Raji (cell line): ENCODE results near the gene HOXD13.

Experiments
- POLR2A ChIP-seq: IDR thresholded peaks from 2 replicates; pipeline ENCODE4 v1.6.1; 2011; ENCODE audit warnings: low read depth, low read length, control low read depth; ENCODE audit not compliant: insufficient read depth

Gene HOXD13

GRCh38 chr2:176117823-176118371 lies 25.4 kb downstream of the HOXD13 start:
- TF ChIP-seq POLR2A, result no peak

GRCh38 chr2:176118601-176119339 lies 26.2 kb downstream of the HOXD13 start:
- TF ChIP-seq POLR2A, result no peak

GRCh38 chr2:176120364-176121189 lies 28.1 kb downstream of the HOXD13 start:
- TF ChIP-seq POLR2A, result no peak

DNA sequence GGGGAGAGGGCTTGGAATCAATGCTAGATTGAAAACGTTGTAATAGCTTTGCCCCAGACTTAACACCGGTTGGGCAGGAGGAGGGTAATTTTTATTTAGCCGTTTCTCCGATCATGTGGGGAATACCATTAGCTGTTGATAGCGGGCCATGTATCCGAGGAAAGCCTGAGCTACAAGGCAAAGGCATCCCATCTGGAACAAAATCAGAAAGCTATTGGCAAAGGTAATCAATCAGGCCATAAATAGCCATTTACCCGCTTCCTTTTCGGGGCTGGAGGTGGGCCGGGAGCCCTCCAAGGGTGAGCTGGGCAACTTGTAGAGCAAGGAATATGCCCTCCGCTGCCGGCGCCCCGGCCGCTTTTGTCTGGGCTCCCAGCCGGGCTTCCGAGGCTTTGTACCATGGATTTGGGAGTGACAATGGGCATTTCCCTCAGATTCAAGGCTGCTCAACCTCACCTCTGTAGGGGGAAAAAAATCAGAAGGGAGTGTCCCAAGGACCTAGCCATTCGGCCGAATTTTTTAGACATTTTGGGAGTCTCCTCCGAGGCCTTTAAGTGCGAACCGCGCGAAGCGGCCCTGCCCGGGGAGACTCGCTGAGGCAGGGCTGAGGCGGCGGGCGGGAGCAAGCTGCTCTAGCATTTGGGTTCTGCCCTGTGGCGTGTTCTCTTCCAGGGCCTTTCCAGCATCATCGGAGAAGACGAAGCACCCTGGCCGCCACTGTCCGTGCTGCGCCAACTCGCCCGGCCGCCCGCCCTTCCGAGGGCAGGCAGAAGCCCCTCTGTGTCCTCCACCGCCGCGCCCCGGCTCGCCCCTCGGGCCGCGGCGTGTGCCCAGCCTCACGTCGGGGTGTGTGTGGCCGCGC lies 28.9 kb downstream of the HOXD13 start:
- no peak for TF ChIP-seq POLR2A

- no peak for TF ChIP-seq POLR2A
Observed at GRCh38 chr2:176122052-176122682, 29.6 kb downstream of the HOXD13 start.

GRCh38 chr2:176122683-176123410 lies 30.3 kb downstream of the HOXD13 start, which contains the start of gene HOXD9:
Gene HOXD9 (plus strand): TSS chr2:176122719. CDS start chr2:176122769, 50 bp downstream.
- no peak for TF ChIP-seq POLR2A

DNA sequence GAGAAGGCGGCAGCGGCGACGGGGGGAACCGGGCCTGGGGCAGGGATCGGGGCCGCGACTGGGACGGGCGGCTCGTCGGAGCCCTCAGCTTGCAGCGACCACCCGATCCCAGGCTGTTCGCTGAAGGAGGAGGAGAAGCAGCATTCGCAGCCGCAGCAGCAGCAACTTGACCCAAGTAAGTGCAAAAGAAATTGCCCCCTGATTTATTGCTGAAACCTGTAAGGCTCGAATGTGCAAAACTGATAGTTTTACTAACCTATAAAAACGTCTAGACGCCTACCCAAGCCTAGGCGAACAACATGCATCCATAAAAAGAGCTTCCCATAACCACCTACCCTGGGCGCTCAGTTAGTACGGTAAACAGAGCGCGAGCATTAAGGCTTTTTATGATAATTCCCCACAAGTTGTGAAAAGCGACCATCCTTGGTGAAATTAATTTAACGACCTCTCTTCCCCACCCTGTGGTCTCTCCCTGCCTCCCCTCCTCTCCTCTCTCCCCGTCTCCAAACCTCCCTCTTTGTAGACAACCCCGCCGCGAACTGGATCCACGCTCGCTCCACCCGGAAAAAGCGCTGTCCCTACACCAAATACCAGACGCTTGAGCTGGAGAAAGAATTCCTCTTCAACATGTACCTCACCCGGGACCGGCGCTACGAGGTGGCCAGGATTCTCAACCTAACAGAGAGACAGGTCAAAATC lies 31.0 kb downstream of the HOXD13 start:
- TF ChIP-seq POLR2A, result no peak

- no peak for TF ChIP-seq POLR2A
Observed at GRCh38 chr2:176124110-176124946, 31.8 kb downstream of the HOXD13 start.

DNA sequence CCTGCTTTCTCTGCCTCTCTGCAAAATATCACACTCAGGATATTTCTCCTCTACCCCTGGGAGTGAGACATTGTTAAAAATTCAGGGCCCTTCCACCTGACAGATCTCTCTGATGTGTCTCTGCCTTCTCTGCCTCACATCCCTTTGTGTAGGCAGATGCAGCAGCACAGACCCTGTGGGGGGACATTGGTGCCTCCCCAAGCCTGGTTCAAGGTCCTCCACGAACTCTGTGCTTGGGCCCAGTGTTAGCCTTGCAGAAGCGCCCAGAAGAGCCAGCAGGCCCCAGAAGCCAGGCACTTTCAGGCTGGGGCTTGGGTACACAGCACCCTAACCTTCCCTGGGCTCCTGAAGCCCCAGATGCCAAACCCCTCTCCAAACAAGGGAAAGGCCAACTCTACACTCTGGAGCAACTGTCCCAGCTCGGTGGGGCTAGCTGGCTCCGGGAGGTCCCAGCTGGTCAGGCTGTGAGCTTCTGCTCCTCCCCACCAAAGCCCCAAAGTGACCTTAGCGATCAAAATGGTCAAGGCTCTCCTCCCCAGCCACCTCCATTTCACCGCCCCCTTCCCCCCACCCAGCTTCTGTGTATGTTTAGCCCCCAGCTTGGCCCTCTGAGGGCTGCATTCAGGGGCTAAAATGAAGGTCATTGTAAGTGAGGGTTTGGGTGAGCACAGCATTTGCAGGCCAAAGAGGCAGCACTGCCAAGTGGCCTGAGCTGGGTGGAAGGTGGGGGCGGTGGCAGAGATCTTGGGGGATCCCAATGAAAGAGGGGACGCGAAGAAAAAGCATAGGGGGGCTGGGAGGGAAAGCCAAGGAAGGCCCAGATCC lies 32.6 kb downstream of the HOXD13 start:
- TF ChIP-seq POLR2A, result no peak

DNA sequence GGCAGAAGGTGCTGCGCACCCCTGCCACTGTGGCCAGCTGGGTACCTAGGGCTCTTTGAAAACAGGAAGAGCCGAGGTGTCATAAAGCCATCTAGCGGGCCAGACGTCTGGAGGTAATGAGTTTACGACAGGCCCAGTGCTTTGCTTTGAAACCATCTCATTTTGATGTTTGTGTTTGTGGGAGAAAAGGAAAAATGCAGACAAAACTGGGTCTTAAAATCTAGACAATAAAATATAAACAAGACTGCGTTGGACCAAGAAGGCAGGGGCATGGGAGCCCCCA lies 33.2 kb downstream of the HOXD13 start:
- no peak for TF ChIP-seq POLR2A

GRCh38 chr2:176126929-176127773 lies 34.6 kb downstream of the HOXD13 start:
- no peak for TF ChIP-seq POLR2A

- no peak for TF ChIP-seq POLR2A
Observed at GRCh38 chr2:176127774-176128072, 35.2 kb downstream of the HOXD13 start.
